K562 (cell line): Measurements from ENCODE around the gene NOTCH3. TPM values are rescaled to one million over a fixed set of nuclear protein-coding genes. Genes with fewer than 3 reads are reported as not detected.

ENCODE experiments used
- ATAC-seq: fragments of 200-7000 bp; cut with Tn5 transposase; 3 replicates; pipeline ENCODE4 v1.9.1; 2020; ENCODE audit warnings: moderate library complexity
- BruUV-seq: library from RNA; stranded (reverse); fragments of 400-500 nt; replicated peaks from 2 replicates; lab custom pipeline; 2021; lab: Mats Ljungman, UMichigan
- CTCF ChIA-PET: fragments of 300-600 bp; formaldehyde crosslinking; extraction: SDS; loops from one replicate; lab custom pipeline; 2021; ENCODE audit warnings: low intra/inter-chr PET ratio; lab: Yijun Ruan, JAX
- POLR2A ChIA-PET: fragments of 300-600, 350-650 bp; sonication (Branson Sonifier 250); formaldehyde crosslinking; extraction: SDS; loops from one replicate; lab custom pipeline; 2021; ENCODE audit warnings: antibody characterized with exemption, inconsistent platforms; lab: Yijun Ruan, JAX
- DNase-seq, 4 experiments: peaks; one replicate each; pipeline versions ENCODE4 v3.0.0 to v3.0.0-alpha.2; 2011 to 2018; ENCODE audit warnings: low spot score in 3 of 4, mixed read lengths in 3 of 4; ENCODE audit errors: extremely low read depth in 1 of 4
- FAIRE-seq: peaks from 2 replicates; lab custom pipeline; 2011; peaks lifted over from hg19 to GRCh38; lab: Jason Lieb, UNC
- H2AFZ ChIP-seq: 2 replicates; pipeline ENCODE4 v1.6.0; 2011; ENCODE audit warnings: low read depth, low read length, control low read depth, inconsistent platforms
- H3K27ac ChIP-seq: fragments of 200-600 bp; 3 replicates; pipeline ENCODE4 v1.8.0; 2011; ENCODE audit warnings: low read depth, mild to moderate bottlenecking, control low read depth, inconsistent platforms, low read length, moderate library complexity, mixed read lengths; ENCODE audit errors: extremely low read depth
- H3K27me3 ChIP-seq, 2 experiments: fragments of 300-600 bp in 1 of 2; 2 replicates in 1 of 2; 3 replicates in 1 of 2; pipeline versions ENCODE4 v1.6.0 to v1.8.0; 2011; ENCODE audit warnings: inconsistent platforms in 2 of 2, low read length in 2 of 2, mild to moderate bottlenecking in 1 of 2, mixed read lengths in 1 of 2, moderate library complexity in 1 of 2; ENCODE audit not compliant: control insufficient read depth in 2 of 2, insufficient read depth in 2 of 2
- H3K36me3 ChIP-seq: fragments of 300-600 bp; 3 replicates; pipeline ENCODE4 v1.8.0; 2011; ENCODE audit warnings: mild to moderate bottlenecking, low read length, inconsistent platforms; ENCODE audit not compliant: control insufficient read depth, insufficient read depth
- H3K4me1 ChIP-seq, 2 experiments: fragments of 200-600 bp in 1 of 2; replicated peaks in 1 of 2; 2 replicates in 1 of 2; 3 replicates in 1 of 2; pipeline versions ENCODE4 v1.5.1 to v1.8.0; 2011; ENCODE audit warnings: inconsistent platforms in 2 of 2, low read length in 2 of 2, mild to moderate bottlenecking in 1 of 2, mixed read lengths in 1 of 2, moderate library complexity in 1 of 2; ENCODE audit not compliant: control insufficient read depth in 2 of 2, insufficient read depth in 2 of 2
- H3K4me2 ChIP-seq: 2 replicates; pipeline ENCODE4 v1.6.1; 2011; ENCODE audit warnings: low read length, control low read depth, inconsistent platforms, mixed read lengths; ENCODE audit not compliant: insufficient read depth
- H3K4me3 ChIP-seq: fragments of 200-600 bp; sonication (generic), shearing (Covaris generic); 2 replicates; pipeline ENCODE4 v1.5.1; 2016; ENCODE audit warnings: control low read depth, inconsistent platforms
- H3K79me2 ChIP-seq: fragments of 200-600 bp; 3 replicates; pipeline ENCODE4 v1.8.0; 2011; ENCODE audit warnings: low read length, inconsistent platforms; ENCODE audit not compliant: control insufficient read depth, insufficient read depth
- H3K9ac ChIP-seq, 2 experiments: 2 replicates each; pipeline versions ENCODE4 v1.6.0 to v1.6.1; 2011; ENCODE audit warnings: low read depth in 2 of 2, low read length in 2 of 2, control low read depth in 1 of 2, inconsistent platforms in 1 of 2, mild to moderate bottlenecking in 1 of 2, mixed read lengths in 1 of 2; ENCODE audit not compliant: insufficient read depth in 1 of 2
- H3K9me1 ChIP-seq: one replicate; pipeline ENCODE4 v1.6.0; 2011; ENCODE audit warnings: inconsistent platforms, mild to moderate bottlenecking, low read length, moderate library complexity; ENCODE audit not compliant: control insufficient read depth, insufficient read depth
- H3K9me3 ChIP-seq: replicated peaks from 2 replicates; pipeline ENCODE4 v1.5.1; 2011; ENCODE audit warnings: low read depth, low read length, inconsistent platforms; ENCODE audit not compliant: control insufficient read depth, insufficient read depth
- H4K20me1 ChIP-seq: replicated peaks from 2 replicates; pipeline ENCODE4 v1.6.1; 2011; ENCODE audit warnings: low read length, inconsistent platforms, mixed read lengths; ENCODE audit not compliant: control insufficient read depth, insufficient read depth
- ARID2 ChIP-seq: fragments of 450-650 bp; IDR thresholded peaks from 2 replicates; pipeline ENCODE4 v1.6.1; 2017; ENCODE audit warnings: antibody characterized with exemption, mild to moderate bottlenecking
- CBFB ChIP-seq: sonication (generic); formaldehyde crosslinking; IDR thresholded peaks from 2 replicates; pipeline ENCODE4 v1.4.0; 2020; ENCODE audit warnings: mild to moderate bottlenecking, missing genetic modification reagents
- GABPA ChIP-seq: fragments of 200-800 bp; sonication (Bioruptor generic); conservative IDR thresholded peaks from 2 replicates; pipeline ENCODE4 v1.6.1; 2016; ENCODE audit warnings: low read depth, missing genetic modification characterization, missing compliant biosample characterization
- KLF13 ChIP-seq: fragments of 450-650 bp; IDR thresholded peaks from 2 replicates; pipeline ENCODE4 v1.6.1; 2016; ENCODE audit warnings: missing genetic modification characterization, low read depth, mild to moderate bottlenecking, missing compliant biosample characterization, moderate library complexity, borderline replicate concordance
- MAFK ChIP-seq: IDR thresholded peaks from 2 replicates; pipeline ENCODE4 v1.6.1; 2011; ENCODE audit warnings: low read length, improper control_type of control experiment
- MEIS2 ChIP-seq: fragments of 450-650 bp; IDR thresholded peaks from 2 replicates; pipeline ENCODE4 v1.6.1; 2014; ENCODE audit warnings: mild to moderate bottlenecking; ENCODE audit not compliant: partially characterized antibody
- MNT ChIP-seq, 2 experiments: fragments of 450-650 bp; conservative IDR thresholded peaks; 2 replicates each; pipeline ENCODE4 v1.6.1; 2017; ENCODE audit warnings: mild to moderate bottlenecking in 2 of 2, moderate library complexity in 2 of 2
- NFATC3 ChIP-seq: fragments of 450-650 bp; IDR thresholded peaks from 2 replicates; pipeline ENCODE4 v1.6.1; 2017; ENCODE audit warnings: mild to moderate bottlenecking
- RAD51 ChIP-seq: fragments of 450-650 bp; IDR thresholded peaks from 2 replicates; pipeline ENCODE4 v1.7.1; 2016; ENCODE audit warnings: low read depth, mild to moderate bottlenecking, borderline replicate concordance
- RCOR1 ChIP-seq, 2 experiments: IDR thresholded peaks; 2 replicates each; pipeline ENCODE4 v1.6.1; 2012; ENCODE audit warnings: low read depth in 2 of 2, low read length in 2 of 2, borderline replicate concordance in 1 of 2, improper control_type of control experiment in 1 of 2
- RREB1 ChIP-seq: fragments of 250-450 bp; sonication (Bioruptor Pico); IDR thresholded peaks from 2 replicates; pipeline ENCODE4 v1.4.0; 2020
- TEAD2 ChIP-seq: fragments of 450-650 bp; IDR thresholded peaks from 2 replicates; pipeline ENCODE4 v1.6.1; 2016; ENCODE audit warnings: missing genetic modification characterization, control low read depth, missing compliant biosample characterization
- ZC3H11A ChIP-seq: IDR thresholded peaks from 2 replicates; pipeline ENCODE4 v1.6.1; 2012; ENCODE audit warnings: low read depth, low read length, improper control_type of control experiment
- ZC3H4 ChIP-seq: sonication (generic); formaldehyde crosslinking; IDR thresholded peaks from 2 replicates; pipeline ENCODE4 v1.9.0; 2021; ENCODE audit warnings: missing genetic modification reagents, borderline replicate concordance
- ZNF212 ChIP-seq: fragments of 450-650 bp; formaldehyde crosslinking; IDR thresholded peaks from 2 replicates; pipeline ENCODE4 v1.4.0; 2020; ENCODE audit warnings: mild to moderate bottlenecking
- ZNF717 ChIP-seq: fragments of 250-450 bp; sonication (Bioruptor Pico); IDR thresholded peaks from 2 replicates; pipeline ENCODE4 v1.5.0; 2021
- WGBS: fragments of 100-300 bp; shearing (Covaris generic); methylation state at CpG from one replicate; pipeline ENCODE4 v1.1.6; 2016; ENCODE audit warnings: low coverage, mixed read lengths; ENCODE audit not compliant: insufficient coverage; ENCODE audit errors: missing lambda C conversion rate; 5-methylcytosine and 5-hydroxymethylcytosine counted together
- in situ Hi-C: fragments of 300-500 bp; cut with MboI; formaldehyde crosslinking; loops from 4 replicates; pipeline ENCODE4 v1.15.0; 2018; ENCODE audit warnings: inconsistent platforms, mixed read lengths
- intact Hi-C: fragments of 100-400 bp; cut with micrococcal nuclease; formaldehyde crosslinking; loops from 2 replicates; pipeline ENCODE4 v1.14.2; 2022
- polyA plus RNA-seq, 8 experiments: library from polyadenylated mRNA; depleted of rRNA in 4 of 8; stranded (reverse) in 5 of 8; unstranded in 3 of 8; fragments of >200 nt; fragmentation: Nextera tagmentation in 2 of 8; fragmentation: Illumina TruSeq in 1 of 8; extraction: Ambion mirVana in 2 of 8; extraction: Trizol in 1 of 8; gene quantifications; 2 replicates each; pipeline versions ENCODE4 v1.2.1 to v1.2.3, GENCODE V29; 2011 to 2014; ENCODE audit warnings: inconsistent platforms in 1 of 8, missing spikeins in 1 of 8
- total RNA-seq, 7 experiments: library from RNA; depleted of rRNA in 6 of 7; stranded (reverse); fragments of >200 nt in 6 of 7; fragmentation: Illumina TruSeq in 2 of 7; extraction: Trizol in 2 of 7; gene quantifications; 2 replicates each; pipeline versions ENCODE4 v1.2.1 to v1.2.3, GENCODE V29; 2011 to 2021; ENCODE audit warnings: low replicate concordance in 1 of 7

NOTCH3 gene
- total and polyA plus RNA-seq, 9 of the 15 experiments (the other 6 are each of a cell fraction or from before 2014, with no cell fraction given), result under 0.01 to 1.2 (median 0.16) TPM

DNA sequence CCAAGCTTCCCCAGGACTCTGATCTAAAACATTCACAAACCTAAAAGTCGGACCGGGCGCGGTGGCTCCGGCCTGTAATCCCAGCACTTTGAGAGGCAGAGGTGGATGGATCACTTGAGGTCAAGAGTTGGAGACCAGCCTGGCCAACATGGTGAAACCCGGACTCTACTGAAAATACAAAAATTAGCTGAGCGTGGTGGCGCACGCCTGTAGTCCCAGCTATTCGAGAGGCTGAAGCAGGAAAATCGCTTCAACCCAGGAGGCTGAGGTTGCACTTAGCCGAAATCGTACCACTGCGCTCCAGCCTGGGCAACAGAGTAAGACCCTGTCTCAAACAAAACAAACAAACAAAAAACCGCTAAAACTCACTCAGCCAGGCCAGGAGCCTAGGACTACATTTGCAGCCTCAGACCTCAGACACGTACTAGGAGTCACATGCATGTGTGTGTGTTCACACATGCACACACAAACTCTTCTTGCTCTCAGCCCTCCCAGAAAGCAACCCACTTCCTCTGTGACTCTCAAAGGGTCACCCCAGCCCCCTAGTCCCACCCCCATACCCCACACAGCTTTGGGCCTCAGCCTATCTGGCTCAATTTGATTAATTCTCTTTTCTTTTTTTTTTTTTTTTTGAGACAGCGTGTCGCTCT lies 704 bp upstream of the NOTCH3 start:
- no peak overlapping the region for H3K4me2 ChIP-seq
- intact Hi-C loops, result no loop called here
- TF ChIP-seq MNT (conservative IDR thresholded peaks at IDR 0.05) (no peak), ZC3H4 (no peak), GABPA (tag) (no peak), RREB1 (CRISPR knock-in tag) (no peak), RAD51 (no peak), ARID2 (no peak), MEIS2 (no peak), ZNF212 (CRISPR knock-in tag) (no peak), MAFK (no peak), RCOR1 (IDR thresholded peaks at IDR 0.05; ENCODE audit: borderline replicate concordance in 1 of 2, low read depth in 2 of 2, low read length in 2 of 2) (no peak), CBFB (CRISPR knock-in tag) (no peak), NFATC3 (no peak), TEAD2 (no peak), ZNF717 (CRISPR knock-in tag) (no peak), ZC3H11A (no peak), KLF13 (tag) (no peak)

More for the DNA sequence above, 704 bp upstream of the NOTCH3 start:
- H3K9me1 ChIP-seq, result no peaks in the 10 kb centered on the region
- in situ Hi-C loops, result no loop called here
- no peak overlapping the region for H3K9ac ChIP-seq
- H3K79me2 ChIP-seq, result no peaks in the 10 kb centered on the region
- POLR2A ChIA-PET, result interaction anchor here (0.6 kb wide), 1 partner anchor 306 kb away, joined by 3 read pairs; no protein-coding TSS in a partner anchor
- FAIRE-seq (no peak), DNase-seq (no peak), ATAC-seq (no peak)
- peaks cover 0 to 13% of the 10 kb centered on the region in 2 experiments; a peak in 2 of 5 replicates for H3K4me1 ChIP-seq
- no peaks in the 10 kb centered on the region for H3K9me3 ChIP-seq
- peaks cover 4% of the 10 kb centered on the region; the same call in 1 of the 2 replicates for H4K20me1 ChIP-seq
- 35% methylated on average over 16 of the region's 18 CpGs for WGBS
- peaks cover 5 to 29% of the 10 kb centered on the region in 2 experiments for H3K27me3 ChIP-seq
- BruUV-seq, result no TSS peak
- H2AFZ ChIP-seq, result no peak overlapping the region
- no peaks in the 10 kb centered on the region for H3K36me3 ChIP-seq
- no peak overlapping the region for H3K4me3 ChIP-seq
- CTCF ChIA-PET, result no interaction called here
- H3K27ac ChIP-seq, result no peak overlapping the region
